ENCODE measurements around the gene PIP5K1B. TPM values are rescaled to one million over a fixed set of nuclear protein-coding genes. Genes with fewer than 3 reads are reported as not detected.

Gene PIP5K1B
- total and polyA plus RNA-seq, 2 of the 13 experiments (the other 11 are each of a cell fraction or from before 2014, with no cell fraction given) = 15.8 to 17.5 TPM

DNA sequence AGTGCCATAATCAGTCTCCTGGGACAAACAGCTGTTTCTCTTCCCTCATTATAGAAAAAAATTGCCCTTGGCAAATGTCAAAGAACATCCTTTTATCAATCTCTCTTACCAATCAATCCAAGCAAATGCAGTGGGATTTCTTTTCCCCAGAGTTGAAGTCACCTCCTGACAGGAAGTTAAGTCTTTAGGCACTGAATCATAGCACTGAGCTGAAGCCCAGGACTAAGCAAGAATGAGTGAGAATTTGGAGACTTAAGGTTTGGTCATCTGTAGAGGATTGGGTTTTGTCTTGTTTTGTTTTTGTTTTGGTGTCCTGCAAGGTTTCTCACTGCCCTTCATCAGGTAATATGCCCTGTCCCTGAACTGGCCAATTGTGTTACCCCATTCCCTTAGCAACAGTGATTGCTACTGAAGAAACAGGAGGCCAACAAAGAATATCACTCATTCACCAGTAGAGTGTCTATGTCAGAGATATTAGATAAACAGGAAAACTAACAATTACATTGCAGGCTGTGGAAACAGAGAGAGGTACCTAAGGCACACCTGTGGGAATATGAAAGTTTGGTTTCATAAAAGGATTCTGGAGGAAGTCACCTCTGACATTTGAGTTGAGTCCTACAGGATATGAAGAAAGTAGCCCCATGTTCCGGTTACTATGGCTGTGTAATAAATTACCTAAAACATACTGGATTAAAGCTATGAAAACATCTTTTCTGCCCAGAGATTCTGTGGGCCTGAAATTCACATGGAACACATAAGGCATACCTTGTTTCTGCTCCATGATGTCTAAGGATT is 326.0 kb downstream of the PIP5K1B start:
- TF ChIP-seq RFX3 (CRISPR knock-in tag; IDR thresholded peaks at IDR 0.05) (no peak), RFX5 (IDR thresholded peaks at IDR 0.05; ENCODE audit: low read depth, low read length) (peak; percentile 62; the same call in 1 of the 2 replicates)
- no peak overlapping the region for H3K27ac ChIP-seq (ENCODE audit: extremely low read length, insufficient read depth, low read length)
- peaks cover 11% of the 10 kb centered on the region; the same call in 1 of the 2 replicates for H3K4me1 ChIP-seq (ENCODE audit: insufficient read depth, low read length)
- no peak overlapping the region for H3K4me2 ChIP-seq (ENCODE audit: low read depth, low read length)
- no peak overlapping the region for H3K4me3 ChIP-seq (replicated peaks in 1 of 3; ENCODE audit: insufficient read depth in 1 of 3, low read depth in 2 of 3, low read length in 3 of 3)
- DNase-seq (ENCODE audit: low spot score) (no peak), FAIRE-seq (no peak), ATAC-seq (no peak)
- no TSS peak for BruUV-seq (replicated peaks)
- ChIA-PET CTCF (ENCODE audit: low intra/inter-chr PET ratio, low total read pairs) (interaction anchor here (4.6 kb wide), 1 partner anchor 448 kb away, joined by 48 read pairs; no protein-coding TSS in a partner anchor), POLR2A (no interaction called here)
- no peak overlapping the region for H2AFZ ChIP-seq (ENCODE audit: low read length)
- in situ Hi-C loops (cut with HindIII; ENCODE audit: extremely low pct_ligation_motif_present, low pct_unique_long_range_greater_than_20kb) = no loop called here
- no peaks in the 10 kb centered on the region for H3K27me3 ChIP-seq (ENCODE audit: control insufficient read depth in 1 of 2, insufficient read depth in 2 of 2, low read length in 2 of 2)
- H3K79me2 ChIP-seq (ENCODE audit: insufficient read depth, low read length) = peaks cover 2% of the 10 kb centered on the region
- intact Hi-C loops (cut with micrococcal nuclease; ENCODE audit: unreplicated experiment) = no loop called here
- no peak overlapping the region for H3K9ac ChIP-seq (ENCODE audit: insufficient read depth, low read depth, low read length)
- WGBS (ENCODE audit: low lambda C conversion rate) = 5% methylated on average over 1 of the region's 1 CpG
- H3K36me3 ChIP-seq (replicated peaks in 1 of 2; ENCODE audit: control insufficient read depth in 1 of 2, insufficient read depth in 2 of 2, low read length in 2 of 2) = no peaks in the 10 kb centered on the region
- no peaks in the 10 kb centered on the region for H4K20me1 ChIP-seq (ENCODE audit: insufficient read depth, low read length)
- peaks cover 5% of the 10 kb centered on the region for H3K9me3 ChIP-seq (ENCODE audit: low read length)

DNA sequence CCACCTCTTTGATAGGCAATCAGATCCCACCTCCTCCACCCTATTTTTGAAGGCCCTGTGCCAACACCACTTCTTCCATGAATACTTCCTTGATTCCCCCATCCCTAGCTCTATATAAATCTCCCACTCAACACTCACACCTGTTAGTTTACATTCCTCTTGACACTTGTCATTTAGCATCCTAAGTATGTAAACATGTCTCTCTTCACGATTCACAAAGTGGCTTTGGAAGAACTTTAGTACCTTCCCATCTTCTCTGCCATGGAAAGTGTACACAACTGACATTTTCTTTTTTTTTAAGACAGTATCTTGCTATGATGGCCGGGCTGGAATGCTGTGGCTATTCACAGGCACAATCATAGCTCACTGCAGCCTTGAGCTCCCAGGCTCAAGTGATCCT is 329.0 kb downstream of the PIP5K1B start:
- Histone ChIP-seq H3K4me1 (ENCODE audit: insufficient read depth, low read length) (peaks cover 21% of the 10 kb centered on the region), H3K27me3 (ENCODE audit: control insufficient read depth in 1 of 2, insufficient read depth in 2 of 2, low read length in 2 of 2) (no peaks in the 10 kb centered on the region), H4K20me1 (ENCODE audit: insufficient read depth, low read length) (no peaks in the 10 kb centered on the region), H3K9ac (ENCODE audit: insufficient read depth, low read depth, low read length) (no peak overlapping the region), H2AFZ (ENCODE audit: low read length) (no peak overlapping the region), H3K36me3 (replicated peaks in 1 of 2; ENCODE audit: control insufficient read depth in 1 of 2, insufficient read depth in 2 of 2, low read length in 2 of 2) (no peaks in the 10 kb centered on the region), H3K27ac (ENCODE audit: extremely low read length, insufficient read depth, low read length) (no peak overlapping the region), H3K9me3 (ENCODE audit: low read length) (peaks cover 5% of the 10 kb centered on the region), H3K4me2 (ENCODE audit: low read depth, low read length) (no peak overlapping the region), H3K79me2 (ENCODE audit: insufficient read depth, low read length) (peaks cover 31% of the 10 kb centered on the region), H3K4me3 (replicated peaks in 1 of 3; ENCODE audit: insufficient read depth in 1 of 3, low read depth in 2 of 3, low read length in 3 of 3) (no peak overlapping the region)
- POLR2A ChIA-PET = no interaction called here
- WGBS (ENCODE audit: low lambda C conversion rate) = 0% methylated on average over 2 of the region's 2 CpGs
- no TSS peak for BruUV-seq (replicated peaks)
- ATAC-seq = no peak
- intact Hi-C loops (cut with micrococcal nuclease; ENCODE audit: unreplicated experiment) = no loop called here
- TF ChIP-seq, protein P1, sequence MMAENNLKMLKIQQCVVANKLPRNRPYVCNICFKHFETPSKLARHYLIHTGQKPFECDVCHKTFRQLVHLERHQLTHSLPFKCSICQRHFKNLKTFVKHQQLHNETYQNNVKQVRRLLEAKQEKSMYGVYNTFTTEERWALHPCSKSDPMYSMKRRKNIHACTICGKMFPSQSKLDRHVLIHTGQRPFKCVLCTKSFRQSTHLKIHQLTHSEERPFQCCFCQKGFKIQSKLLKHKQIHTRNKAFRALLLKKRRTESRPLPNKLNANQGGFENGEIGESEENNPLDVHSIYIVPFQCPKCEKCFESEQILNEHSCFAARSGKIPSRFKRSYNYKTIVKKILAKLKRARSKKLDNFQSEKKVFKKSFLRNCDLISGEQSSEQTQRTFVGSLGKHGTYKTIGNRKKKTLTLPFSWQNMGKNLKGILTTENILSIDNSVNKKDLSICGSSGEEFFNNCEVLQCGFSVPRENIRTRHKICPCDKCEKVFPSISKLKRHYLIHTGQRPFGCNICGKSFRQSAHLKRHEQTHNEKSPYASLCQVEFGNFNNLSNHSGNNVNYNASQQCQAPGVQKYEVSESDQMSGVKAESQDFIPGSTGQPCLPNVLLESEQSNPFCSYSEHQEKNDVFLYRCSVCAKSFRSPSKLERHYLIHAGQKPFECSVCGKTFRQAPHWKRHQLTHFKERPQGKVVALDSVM (CRISPR knock-in tag; IDR thresholded peaks at IDR 0.05) = peak; percentile 76; the same call in 1 of the 2 replicates
- TF ChIP-seq PHF5A (CRISPR knock-in tag; IDR thresholded peaks at IDR 0.05; ENCODE audit: low read depth, unreplicated experiment) (no peak), XRCC5 (optimal IDR thresholded peaks at IDR 0.05; ENCODE audit: low read length) (no peak), ZKSCAN1 (IDR thresholded peaks at IDR 0.05; ENCODE audit: low read length) (no peak), ZNF121 (CRISPR knock-in tag; IDR thresholded peaks at IDR 0.05) (0 out of 2 replicates have a peak, but pooled peaks have one; percentile 31), MAFK (conservative IDR thresholded peaks at IDR 0.05 in 1 of 2, IDR thresholded peaks at IDR 0.05 in 1 of 2; ENCODE audit: low read length in 2 of 2) (no peak), BRCA1 (CRISPR knock-in tag; IDR thresholded peaks at IDR 0.05) (no peak), SMAD3 (CRISPR knock-in tag; IDR thresholded peaks at IDR 0.05) (no peak), TBX3 (IDR thresholded peaks at IDR 0.05; ENCODE audit: borderline replicate concordance) (peak; percentile 45; the same call in 1 of the 2 replicates)
- TF ChIP-seq, protein P2, sequence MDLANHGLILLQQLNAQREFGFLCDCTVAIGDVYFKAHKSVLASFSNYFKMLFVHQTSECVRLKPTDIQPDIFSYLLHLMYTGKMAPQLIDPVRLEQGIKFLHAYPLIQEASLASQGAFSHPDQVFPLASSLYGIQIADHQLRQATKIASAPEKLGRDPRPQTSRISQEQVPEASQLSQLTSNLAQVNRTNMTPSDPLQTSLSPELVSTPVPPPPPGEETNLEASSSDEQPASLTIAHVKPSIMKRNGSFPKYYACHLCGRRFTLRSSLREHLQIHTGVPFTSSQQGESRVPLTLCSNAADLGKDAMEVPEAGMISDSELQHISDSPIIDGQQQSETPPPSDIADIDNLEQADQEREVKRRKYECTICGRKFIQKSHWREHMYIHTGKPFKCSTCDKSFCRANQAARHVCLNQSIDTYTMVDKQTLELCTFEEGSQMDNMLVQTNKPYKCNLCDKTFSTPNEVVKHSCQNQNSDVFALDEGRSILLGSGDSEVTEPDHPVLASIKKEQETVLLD (CRISPR knock-in tag; IDR thresholded peaks at IDR 0.05; ENCODE audit: low read depth) = no peak
- in situ Hi-C loops (cut with HindIII; ENCODE audit: extremely low pct_ligation_motif_present, low pct_unique_long_range_greater_than_20kb) = no loop called here
- CTCF ChIA-PET (ENCODE audit: low intra/inter-chr PET ratio, low total read pairs) = no interaction called here
- DNase-seq (ENCODE audit: low spot score) = no peak
- no peak for FAIRE-seq
